Stimulated activated CD4-positive, alpha-beta T cell treated with anti-CD3 and anti-CD28 coated beads, TNF-alpha, amount 100 ng/mL, for 4 hours (primary cell): ENCODE data around the gene DKK2.

Experiments
- DNase-seq, 3 experiments: peaks; one replicate each; pipeline ENCODE4 v3.0.0-alpha.2; 2020; ENCODE audit warnings: low read depth in 3 of 3

Gene DKK2

GRCh38 chr4:107017443-107018343, 18.4 kb downstream of the DKK2 start:
- no peak for DNase-seq

DNA sequence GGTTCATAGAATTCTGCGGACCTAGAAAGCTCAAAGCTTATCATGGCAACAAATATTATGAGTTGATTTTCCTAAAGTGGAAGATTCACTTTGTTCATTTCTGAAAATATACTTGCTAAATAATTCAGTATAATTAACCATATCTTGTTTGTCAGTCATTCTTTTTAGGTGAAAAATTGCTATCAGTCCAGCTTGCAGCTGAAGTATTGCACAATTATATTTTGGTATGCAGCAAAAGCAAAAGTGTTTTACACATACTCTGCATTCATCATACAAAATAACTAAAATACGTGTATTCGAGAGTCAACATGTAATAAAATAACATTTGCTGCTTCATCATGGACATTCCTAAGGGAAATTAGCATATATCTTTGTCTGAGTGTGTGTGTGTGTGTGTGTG, 24.8 kb downstream of the DKK2 start:
- no peak for DNase-seq

GRCh38 chr4:107009196-107009968, 26.7 kb downstream of the DKK2 start:
- no peak for DNase-seq

DNA sequence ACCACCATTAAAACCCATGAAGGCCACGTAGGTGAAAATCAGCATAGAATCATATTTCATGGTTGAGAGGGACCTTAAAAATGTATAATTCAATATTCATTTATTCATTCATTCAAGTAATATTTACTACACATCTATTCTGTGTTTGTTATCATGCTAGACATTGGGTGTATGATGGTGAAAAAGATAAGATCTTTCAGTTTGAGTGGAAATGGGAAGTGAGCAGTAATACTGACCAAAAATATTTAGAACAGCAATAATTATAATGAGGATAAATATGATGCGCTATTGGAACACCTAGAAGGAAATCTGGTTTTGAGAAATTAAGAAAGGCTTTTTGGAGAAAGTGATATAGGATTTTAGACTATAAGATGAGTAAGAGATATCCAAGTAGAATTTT, 28.0 kb downstream of the DKK2 start:
- no peak for DNase-seq

DNA sequence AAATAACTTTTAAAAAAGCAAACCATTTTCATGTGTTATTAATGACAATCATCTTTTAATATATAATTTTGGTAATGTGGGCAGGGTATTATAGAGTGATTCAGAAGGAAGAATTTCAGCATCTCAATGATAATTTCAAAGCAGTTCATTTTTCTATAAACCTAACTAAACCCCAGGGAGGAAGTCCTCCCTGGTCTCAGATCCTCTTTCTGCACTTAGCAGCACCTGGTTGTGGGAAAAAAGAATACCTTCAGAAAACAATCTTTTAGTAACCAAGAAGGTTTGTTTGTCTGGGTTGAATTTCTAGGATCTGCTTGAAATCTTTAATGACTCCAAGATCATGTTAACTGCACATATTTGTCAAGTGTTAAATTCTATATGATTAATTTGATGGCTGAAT, 29.9 kb downstream of the DKK2 start:
- DNase-seq, result no peak

DNA sequence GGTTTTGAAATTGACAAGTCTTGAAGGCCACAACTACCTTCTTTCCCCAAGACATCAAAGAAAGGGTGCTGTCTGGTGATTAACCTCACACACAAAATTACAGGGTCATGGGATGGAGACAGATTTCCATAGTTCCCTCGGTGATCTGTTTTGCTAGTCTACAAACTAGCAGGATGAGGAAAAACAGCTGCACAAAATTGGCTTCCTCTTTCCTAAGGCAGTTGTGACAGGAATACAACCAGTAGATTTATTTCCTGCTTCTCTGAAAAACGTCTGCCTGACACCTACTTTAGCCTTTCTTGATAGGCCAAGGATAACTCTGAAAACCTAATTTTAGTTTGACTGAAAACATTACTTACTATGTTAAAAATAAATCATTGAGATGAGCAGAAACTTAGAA, 39.6 kb downstream of the DKK2 start:
- DNase-seq, result no peak

DNA sequence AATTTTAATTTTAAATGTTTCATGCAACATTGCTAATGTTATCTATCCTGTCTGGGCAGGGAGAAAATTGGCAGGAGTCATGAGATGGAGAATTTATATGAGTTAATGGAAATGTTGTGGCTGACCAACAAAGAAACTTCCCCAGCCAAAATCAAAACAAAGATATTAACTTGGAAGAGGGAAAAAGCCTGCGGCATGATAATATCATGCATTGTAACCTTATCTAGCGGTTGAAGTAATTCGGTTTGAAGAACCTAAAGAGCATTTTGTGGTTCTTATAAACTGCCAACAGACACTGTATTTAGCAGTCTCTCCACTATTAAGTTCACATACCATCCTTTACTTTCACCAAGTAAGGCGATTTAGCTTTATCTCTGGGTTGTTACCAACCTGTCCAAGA, 42.3 kb downstream of the DKK2 start:
- DNase-seq, result no peak

GRCh38 chr4:106987311-106987710, 48.8 kb downstream of the DKK2 start:
- DNase-seq, result no peak

DNA sequence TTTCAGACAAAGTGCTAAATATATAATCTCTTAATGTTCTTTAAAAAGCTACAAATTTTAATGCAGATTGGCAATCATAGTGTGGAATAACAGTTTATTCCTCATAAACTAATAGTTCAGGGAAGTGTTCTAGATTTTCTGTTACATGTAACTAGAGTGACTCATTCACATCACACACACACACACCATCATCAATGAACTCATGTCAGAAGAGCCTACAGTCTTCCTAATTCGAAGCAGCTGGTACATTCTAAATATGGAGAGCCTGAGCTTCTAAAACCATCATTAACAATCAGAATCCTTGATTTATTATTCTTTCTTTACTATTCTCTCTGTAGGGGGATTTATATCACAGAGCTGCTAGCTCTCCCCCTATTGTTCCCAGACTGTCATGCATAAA, 49.6 kb downstream of the DKK2 start:
- no peak for DNase-seq

DNA sequence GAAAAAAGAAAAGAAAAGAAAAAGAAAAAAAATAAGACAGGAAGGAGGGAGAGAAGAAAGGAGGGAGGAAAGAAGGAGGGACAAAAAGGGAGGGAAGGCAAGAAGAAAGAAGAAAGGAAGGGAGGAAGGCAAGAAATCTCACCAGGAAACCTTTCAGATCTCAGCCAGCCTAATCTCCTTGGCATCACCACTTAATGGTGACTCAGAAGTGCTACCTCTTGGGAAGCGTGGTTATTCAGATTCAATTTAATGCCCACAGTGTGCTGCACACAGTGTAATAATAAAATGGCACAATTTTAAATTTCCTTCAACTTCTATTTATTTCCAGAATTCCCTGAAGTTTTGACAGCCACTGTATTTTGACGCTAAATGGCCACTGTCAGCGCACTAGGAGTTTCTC, 50.3 kb downstream of the DKK2 start:
- DNase-seq, result no peak

DNA sequence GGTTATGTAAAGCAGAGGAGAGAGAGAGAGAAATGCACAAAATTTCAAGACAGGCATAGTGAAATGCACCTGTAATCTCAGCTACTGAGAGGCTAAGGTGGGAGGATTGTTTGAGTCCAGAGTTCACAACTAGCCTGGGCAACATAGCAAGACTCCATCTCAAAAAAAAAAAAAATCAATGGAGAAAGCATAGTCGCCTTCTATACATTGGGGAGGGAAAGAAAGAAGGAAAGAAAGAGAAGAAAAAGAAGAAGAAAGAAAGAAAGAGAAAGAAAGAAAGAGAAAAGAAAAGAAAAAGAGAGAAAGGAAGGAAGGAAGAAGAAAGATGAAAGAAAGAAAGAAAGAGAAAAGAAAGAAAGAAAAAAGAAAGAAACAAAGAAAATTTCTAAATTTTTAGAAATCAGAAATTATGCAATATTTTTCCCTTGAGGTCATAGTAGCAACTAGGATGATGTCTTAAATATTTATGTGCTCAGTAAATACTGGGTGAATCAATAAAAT, 53.4 kb downstream of the DKK2 start:
- DNase-seq, result no peak

GRCh38 chr4:106981431-106981830, 54.7 kb downstream of the DKK2 start:
- no peak for DNase-seq

DNA sequence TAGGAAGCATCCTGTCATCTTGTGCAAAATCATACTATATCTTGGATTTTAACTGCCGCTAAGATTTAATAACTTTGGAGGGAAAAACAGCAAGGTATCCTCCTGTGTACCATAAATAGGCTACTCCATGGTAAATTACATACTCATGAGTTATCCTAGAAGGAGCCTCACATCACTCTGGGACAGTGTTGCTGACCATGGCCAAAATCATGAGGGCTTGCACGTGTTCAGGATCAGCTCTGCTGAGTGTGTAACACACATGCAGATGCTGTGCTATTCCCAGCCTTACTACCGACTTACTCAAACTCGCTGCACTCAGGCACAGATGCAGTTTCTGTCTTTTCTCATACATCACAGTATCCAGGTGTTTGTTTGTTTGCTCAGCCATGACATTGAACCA, 56.6 kb downstream of the DKK2 start:
- no peak for DNase-seq

- DNase-seq, result no peak
Measured at GRCh38 chr4:106978046-106978774, 57.9 kb downstream of the DKK2 start.

GRCh38 chr4:106971636-106972035, 64.5 kb downstream of the DKK2 start:
- DNase-seq, result no peak

DNA sequence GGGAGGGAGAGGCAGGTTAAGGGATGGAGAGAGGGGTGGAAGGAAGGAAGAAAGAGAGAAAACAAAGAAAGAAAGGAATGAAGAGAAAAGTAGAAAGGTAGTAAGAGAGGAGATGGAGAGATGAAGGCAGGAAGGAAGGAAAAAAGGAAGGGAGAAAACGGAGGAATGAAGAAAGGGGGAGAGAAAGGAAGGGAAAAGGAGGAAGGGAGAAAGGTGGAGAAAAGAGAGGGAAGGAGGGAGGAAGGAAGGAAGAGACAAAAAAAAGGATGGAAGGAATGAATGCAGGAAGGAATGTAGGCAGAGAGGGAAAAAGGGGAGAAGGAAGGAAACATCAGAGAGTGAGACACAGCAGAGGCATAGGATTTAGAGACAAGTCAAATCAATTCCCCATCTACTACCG, 68.2 kb downstream of the DKK2 start:
- no peak for DNase-seq

- DNase-seq, result no peak
Measured at GRCh38 chr4:106953036-106953705, 82.9 kb downstream of the DKK2 start.

GRCh38 chr4:106951891-106952290, 84.2 kb downstream of the DKK2 start:
- DNase-seq, result no peak

DNA sequence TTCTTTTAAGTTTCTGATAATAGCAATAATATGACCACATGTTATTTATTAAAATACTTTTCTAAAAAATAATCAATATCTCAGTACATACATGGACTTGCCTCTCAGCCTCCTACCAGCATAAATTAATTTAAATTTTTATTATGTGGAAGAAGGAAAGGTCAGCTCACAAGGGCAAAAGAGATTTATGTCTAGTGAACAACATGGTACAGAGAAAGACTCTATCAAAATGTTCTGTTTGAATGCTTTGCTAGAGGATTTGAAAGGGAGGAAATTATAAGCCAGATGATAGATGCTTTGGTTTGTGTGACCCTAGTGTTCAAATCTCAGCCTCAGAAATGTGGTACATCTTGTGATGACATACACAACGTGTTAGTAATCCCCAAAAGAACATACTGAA, 94.3 kb downstream of the DKK2 start:
- no peak for DNase-seq

DNA sequence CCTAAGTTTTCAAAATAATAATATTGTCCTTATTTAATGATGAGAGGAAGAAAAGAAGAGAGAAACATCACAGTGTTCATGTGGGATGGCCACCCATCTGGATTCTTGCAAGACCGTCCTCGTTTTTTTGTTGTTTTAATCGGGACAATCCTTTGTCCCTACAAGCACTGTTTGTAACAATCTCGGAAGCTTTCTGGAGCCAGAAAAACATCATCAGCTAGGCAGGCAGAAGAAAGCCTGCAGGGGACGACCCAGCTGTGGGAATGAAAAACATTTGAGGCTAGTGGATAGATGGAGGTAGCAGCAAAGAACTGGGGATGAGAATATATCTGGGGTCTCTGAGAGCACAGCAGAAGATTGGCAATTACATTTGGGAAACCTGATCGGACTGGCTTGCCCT, 105.6 kb downstream of the DKK2 start:
- DNase-seq, result no peak

- no peak for DNase-seq
Measured at GRCh38 chr4:106929248-106929647, 106.9 kb downstream of the DKK2 start.

DNA sequence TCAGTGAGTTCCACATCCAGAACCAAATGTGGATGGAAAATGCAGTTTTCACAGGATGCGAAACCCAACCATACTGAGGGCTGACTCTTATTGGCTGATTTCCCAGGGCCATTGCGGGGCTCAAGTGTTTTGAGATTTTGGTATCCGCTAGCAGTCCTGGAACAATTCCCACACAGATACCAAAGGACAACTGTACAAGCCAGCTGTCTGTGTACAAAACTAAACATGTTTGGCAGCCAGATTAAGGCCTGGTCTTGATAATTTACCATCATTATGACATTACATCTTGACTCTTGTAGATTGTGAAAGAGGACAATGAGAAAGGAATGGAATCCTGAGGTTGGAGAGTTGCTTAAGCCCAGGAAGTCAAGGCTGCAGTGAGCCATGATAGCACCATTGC, 121.9 kb downstream of the DKK2 start:
- DNase-seq, result no peak
